Neural cell (in vitro differentiated cells): ENCODE results near the gene APBA1. TPM values are rescaled to one million over a fixed set of nuclear protein-coding genes. Genes with fewer than 3 reads are reported as not detected.

Source experiments
- H2AFZ ChIP-seq: fragments of 200-600, 300-800 bp; sonication (generic), shearing (Covaris generic); 2 replicates; pipeline ENCODE4 v1.6.0; 2014; ENCODE audit warnings: low read depth, mild to moderate bottlenecking, antibody characterized with exemption, low read length, moderate library complexity
- H3F3A ChIP-seq: fragments of 200-600 bp; shearing (Covaris generic); 2 replicates; pipeline ENCODE4 v1.6.1; 2016; ENCODE audit warnings: mild to moderate bottlenecking, moderate library complexity, mixed read lengths, antibody characterized with exemption, low read length; ENCODE audit not compliant: insufficient read depth, poor library complexity, severe bottlenecking
- H3K27ac ChIP-seq: fragments of 200-600, 300-800 bp; sonication (generic), shearing (Covaris generic); 2 replicates; pipeline ENCODE4 v1.5.1; 2014; ENCODE audit warnings: mild to moderate bottlenecking, low read length, moderate library complexity
- H3K27me3 ChIP-seq: fragments of 300-800, 200-600 bp; sonication (generic), shearing (Covaris generic); 2 replicates; pipeline ENCODE4 v1.6.0; 2014; ENCODE audit warnings: mild to moderate bottlenecking, low read depth, low read length, moderate library complexity; ENCODE audit not compliant: insufficient read depth
- H3K36me3 ChIP-seq: fragments of 300-800, 200-600 bp; sonication (generic), shearing (Covaris generic); 2 replicates; pipeline ENCODE4 v1.5.1; 2014; ENCODE audit warnings: mild to moderate bottlenecking, antibody characterized with exemption, low read length, moderate library complexity; ENCODE audit not compliant: insufficient read depth
- H3K4me2 ChIP-seq: fragments of 300-800, 200-600 bp; sonication (generic), shearing (Covaris generic); 2 replicates; pipeline ENCODE4 v1.6.0; 2014; ENCODE audit warnings: mild to moderate bottlenecking, low read length
- H3K4me3 ChIP-seq: fragments of 300-800, 200-600 bp; sonication (generic), shearing (Covaris generic); 2 replicates; pipeline ENCODE4 v1.5.1; 2014; ENCODE audit warnings: mild to moderate bottlenecking, low read length, moderate library complexity
- H3K79me2 ChIP-seq: fragments of 200-600 bp; shearing (Covaris generic); replicated peaks from 2 replicates; pipeline ENCODE4 v1.6.0; 2014; ENCODE audit warnings: mild to moderate bottlenecking, low read length, moderate library complexity; ENCODE audit not compliant: insufficient read depth
- H3K9ac ChIP-seq: fragments of 300-800, 200-600 bp; sonication (generic), shearing (Covaris generic); 2 replicates; pipeline ENCODE4 v1.6.1; 2016; ENCODE audit warnings: mild to moderate bottlenecking, low read length, mixed read lengths
- H3K9me2 ChIP-seq: fragments of 200-600 bp; shearing (Covaris generic); 2 replicates; pipeline ENCODE4 v1.6.1; 2016; ENCODE audit warnings: mild to moderate bottlenecking, low read length, mixed read lengths; ENCODE audit not compliant: insufficient read depth
- H3K9me3 ChIP-seq: fragments of 200-600, 300-800 bp; sonication (generic), shearing (Covaris generic); 2 replicates; pipeline ENCODE4 v1.6.1; 2016; ENCODE audit warnings: mild to moderate bottlenecking, mixed run types, low read length, moderate library complexity, mixed read lengths
- H4K20me1 ChIP-seq: fragments of 200-600 bp; shearing (Covaris generic); 2 replicates; pipeline ENCODE4 v1.6.1; 2016; ENCODE audit warnings: mild to moderate bottlenecking, mixed run types; ENCODE audit not compliant: insufficient read depth
- CTCF ChIP-seq: fragments of 450-650 bp; IDR thresholded peaks from 2 replicates; pipeline ENCODE4 v1.5.1; 2014; ENCODE audit warnings: antibody characterized with exemption, mild to moderate bottlenecking, moderate library complexity; ENCODE audit not compliant: poor library complexity, severe bottlenecking
- EP300 ChIP-seq: fragments of 450-650 bp; conservative IDR thresholded peaks from 2 replicates; pipeline ENCODE4 v1.6.1; 2014; ENCODE audit warnings: antibody characterized with exemption, mild to moderate bottlenecking, moderate library complexity; ENCODE audit not compliant: poor library complexity, severe bottlenecking
- EZH2 ChIP-seq: fragments of 200-600, 300-800 bp; shearing (Covaris generic), sonication (generic); IDR thresholded peaks from 2 replicates; pipeline ENCODE4 v1.6.1; 2014; ENCODE audit warnings: antibody characterized with exemption, low read length, borderline replicate concordance, mild to moderate bottlenecking; ENCODE audit not compliant: insufficient read depth, poor library complexity, severe bottlenecking
- MXI1 ChIP-seq: fragments of 450-650 bp; conservative IDR thresholded peaks from 2 replicates; pipeline ENCODE4 v1.6.1; 2014; ENCODE audit warnings: antibody characterized with exemption, mild to moderate bottlenecking; ENCODE audit not compliant: poor library complexity, severe bottlenecking
- POLR2AphosphoS5 ChIP-seq: IDR thresholded peaks from 2 replicates; pipeline ENCODE4 v1.6.1; 2012
- RAD21 ChIP-seq: fragments of 450-650 bp; conservative IDR thresholded peaks from 2 replicates; pipeline ENCODE4 v1.6.1; 2014; ENCODE audit warnings: antibody characterized with exemption, mild to moderate bottlenecking, moderate library complexity
- REST ChIP-seq: IDR thresholded peaks from 2 replicates; pipeline ENCODE4 v1.6.1; 2012; ENCODE audit warnings: borderline replicate concordance
- SMC3 ChIP-seq: fragments of 450-650 bp; conservative IDR thresholded peaks from 2 replicates; pipeline ENCODE4 v1.6.1; 2014; ENCODE audit warnings: antibody characterized with exemption, mild to moderate bottlenecking, moderate library complexity; ENCODE audit not compliant: poor library complexity
- TAF1 ChIP-seq: IDR thresholded peaks from 2 replicates; pipeline ENCODE4 v1.6.1; 2012; ENCODE audit warnings: low read depth
- polyA plus RNA-seq: library from polyadenylated mRNA; depleted of rRNA; stranded (reverse); fragments of >200 nt; gene quantifications from 2 replicates; pipeline ENCODE4 v1.2.3, GENCODE V29; 2014

APBA1 gene
- polyA plus RNA-seq, 1 donor from 2014 or later = 10.9 TPM

GRCh38 chr9:69388596-69388995 is 283.6 kb downstream of the APBA1 start:
- TF ChIP-seq SMC3 (no peak), EZH2 (no peak), POLR2AphosphoS5 (no peak), TAF1 (no peak), MXI1 (no peak), CTCF (no peak), REST (no peak), RAD21 (no peak), EP300 (no peak)
- no peak overlapping the region for H2AFZ ChIP-seq

GRCh38 chr9:69386651-69387050 is 285.5 kb downstream of the APBA1 start:
- Histone ChIP-seq H3K4me3 (no peak overlapping the region), H4K20me1 (no peaks in the 10 kb centered on the region), H3F3A (no peaks in the 10 kb centered on the region), H2AFZ (no peak overlapping the region), H3K9me2 (no peaks in the 10 kb centered on the region), H3K9me3 (no peaks in the 10 kb centered on the region), H3K36me3 (no peaks in the 10 kb centered on the region), H3K9ac (no peak overlapping the region), H3K27ac (no peak overlapping the region), H3K4me2 (no peak overlapping the region), H3K27me3 (no peaks in the 10 kb centered on the region), H3K79me2 (no peaks in the 10 kb centered on the region)
- TF ChIP-seq POLR2AphosphoS5 = no peak
- no peak for TF ChIP-seq CTCF
- TF ChIP-seq EZH2 = no peak
- no peak for TF ChIP-seq RAD21
- no peak for TF ChIP-seq TAF1
- no peak for TF ChIP-seq MXI1

More at GRCh38 chr9:69388596-69388995, 283.6 kb downstream of the APBA1 start:
- H4K20me1 ChIP-seq = no peaks in the 10 kb centered on the region
- H3K9me3 ChIP-seq = no peaks in the 10 kb centered on the region
- H3K79me2 ChIP-seq = no peaks in the 10 kb centered on the region
- H3K9me2 ChIP-seq = no peaks in the 10 kb centered on the region
- H3K27me3 ChIP-seq = no peaks in the 10 kb centered on the region
- H3K4me2 ChIP-seq = no peak overlapping the region
- H3K9ac ChIP-seq = no peak overlapping the region
- H3F3A ChIP-seq = no peaks in the 10 kb centered on the region
- H3K36me3 ChIP-seq = no peaks in the 10 kb centered on the region
- no peak overlapping the region for H3K4me3 ChIP-seq
- no peak overlapping the region for H3K27ac ChIP-seq
